ENCODE measurements around the gene SPG11.
"Not testable (repeated sequence)": the region's sequence is repeated elsewhere in the genome, so short reads cannot be mapped to it uniquely, and the experiment has no call there.

Gene SPG11

DNA sequence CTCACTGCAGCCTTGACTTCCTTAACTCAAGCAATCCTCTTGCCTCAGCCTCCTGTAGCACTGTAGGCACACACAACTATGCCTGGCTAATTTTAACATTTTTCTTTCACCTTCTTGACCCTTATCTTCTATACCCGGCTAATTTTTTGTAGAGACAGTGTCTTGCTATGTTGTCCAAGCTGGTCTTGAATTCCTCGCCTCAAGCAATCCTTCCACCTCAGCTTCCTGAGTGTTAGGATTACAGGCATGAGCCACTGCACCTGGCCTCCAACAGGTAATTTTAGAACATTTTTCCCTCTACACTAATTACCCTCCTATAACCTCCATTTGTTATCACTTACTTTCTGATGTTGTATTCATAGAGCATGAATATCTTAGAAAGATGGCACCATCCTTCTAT is 60.3 kb downstream of the SPG11 start:
- no peak for DNase-seq

DNA sequence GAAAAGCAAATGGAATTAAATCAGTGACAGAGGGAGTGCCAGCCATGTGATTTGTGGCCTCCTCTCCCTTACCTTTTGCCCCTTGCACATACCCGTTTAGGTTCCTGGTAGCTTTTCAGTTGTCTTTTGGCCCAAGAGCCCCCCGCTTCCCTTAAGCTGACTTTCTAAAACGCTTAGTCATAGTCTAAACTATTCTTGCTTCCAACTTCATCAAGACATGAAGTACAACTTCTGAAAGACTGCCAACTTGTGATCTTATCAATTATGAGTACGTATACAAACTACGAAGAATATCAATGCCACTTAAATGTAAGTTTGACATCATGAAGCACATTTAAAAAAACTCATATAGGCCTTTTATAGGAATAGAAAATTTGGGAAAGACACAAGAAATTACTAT is 64.6 kb downstream of the SPG11 start:
- DNase-seq = no peak

DNA sequence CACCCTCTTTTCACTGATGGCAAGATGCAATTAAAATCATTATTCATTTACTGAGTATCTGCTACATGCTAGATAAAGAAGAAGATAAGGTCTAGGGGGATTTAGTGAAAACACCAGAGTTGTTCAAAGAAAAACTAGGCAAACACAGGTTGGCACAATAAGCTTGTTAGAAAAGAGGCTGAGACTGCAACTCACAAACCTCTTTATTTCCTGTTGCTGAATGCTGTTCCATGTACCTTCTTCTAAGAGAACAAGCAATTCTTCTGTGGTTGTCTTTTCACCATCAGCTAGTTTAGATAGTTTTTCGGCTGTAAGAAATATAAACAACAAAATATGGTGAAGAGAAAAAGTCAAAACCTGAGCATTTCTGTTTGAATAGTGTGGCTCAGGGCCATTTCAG is 65.4 kb downstream of the SPG11 start:
- no peak for DNase-seq

DNA sequence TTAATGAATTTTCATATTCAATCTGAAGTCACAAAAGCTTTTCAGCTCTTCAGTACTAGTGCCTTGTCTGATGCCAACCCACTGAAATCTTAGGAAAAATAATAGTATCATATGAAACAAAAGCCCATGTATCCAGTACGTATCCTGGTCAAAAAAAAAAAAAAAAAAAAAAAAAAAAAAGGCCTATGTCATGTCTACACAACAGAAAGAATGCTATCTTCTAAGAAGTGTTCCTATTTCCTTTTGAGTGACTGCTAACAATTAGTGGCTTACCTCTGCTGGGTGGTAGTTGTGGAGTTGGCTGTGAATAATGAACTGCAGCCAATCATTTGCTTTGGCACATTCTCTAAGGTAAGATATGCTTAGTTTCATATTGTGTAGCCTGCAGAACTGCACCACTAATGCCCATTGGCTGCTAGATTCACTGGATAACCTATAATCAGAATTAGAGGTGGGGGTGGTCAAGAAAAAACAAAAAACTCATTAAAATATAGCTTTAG is 66.9 kb downstream of the SPG11 start:
- peak; percentile 38 for DNase-seq

DNA sequence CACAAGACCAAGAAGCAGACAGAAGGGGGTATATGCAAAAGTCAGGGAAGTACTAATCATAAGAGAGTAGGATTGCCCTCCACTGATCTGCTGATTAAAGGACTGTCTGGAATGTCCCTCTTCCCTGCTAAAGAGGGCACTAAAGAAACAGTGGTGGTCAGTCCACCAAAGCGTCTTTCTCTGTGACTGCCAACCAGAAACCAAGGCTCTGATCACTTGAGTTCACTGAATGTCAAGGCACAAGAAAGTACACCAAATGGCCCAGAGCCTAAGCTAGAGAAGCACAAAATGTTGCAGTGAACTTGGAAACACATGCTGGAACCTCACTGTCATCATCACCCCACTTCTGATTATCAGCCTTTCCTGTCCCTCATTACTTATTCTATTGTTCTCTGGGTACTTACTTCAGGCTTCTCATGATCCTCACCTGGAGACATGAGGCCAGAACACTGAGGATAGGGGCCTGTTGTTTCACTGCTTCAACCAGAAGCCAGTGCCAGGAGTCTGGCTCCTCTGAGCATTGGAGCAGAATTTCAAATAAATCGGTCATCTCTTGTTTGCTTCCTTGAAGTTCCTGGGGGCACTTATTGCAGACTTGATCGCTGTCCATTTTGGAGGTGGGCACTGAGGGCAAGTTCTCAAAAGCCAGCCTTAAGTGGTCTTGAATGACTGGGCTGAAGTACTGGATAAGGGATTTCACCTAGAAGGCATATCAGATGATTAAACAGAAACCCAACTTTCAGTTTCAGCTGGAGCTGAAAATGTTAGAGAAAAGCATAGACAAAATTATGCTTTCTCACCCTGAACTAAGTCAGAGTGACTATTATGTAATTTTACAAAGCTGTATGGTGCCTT is 67.6 kb downstream of the SPG11 start:
- peak; percentile 34 for DNase-seq

DNA sequence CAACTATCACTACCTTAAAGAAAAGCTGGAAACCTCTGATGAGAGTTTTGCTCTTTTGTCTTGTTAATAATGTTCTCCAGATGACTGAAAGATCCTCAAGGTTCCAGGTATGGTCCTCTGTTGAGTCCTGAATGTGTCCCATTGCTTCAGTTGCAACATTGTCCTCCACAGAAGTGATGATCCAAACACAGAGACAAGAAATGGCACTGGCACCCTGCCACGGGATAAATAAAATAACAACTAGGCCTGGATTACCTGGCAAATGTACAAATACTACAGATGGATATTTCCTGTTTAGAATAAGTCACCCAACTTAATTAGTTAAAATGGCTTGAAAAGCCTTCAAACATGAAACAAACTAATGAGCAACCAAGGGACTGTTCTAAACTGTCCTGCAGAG is 68.2 kb downstream of the SPG11 start:
- no peak for DNase-seq

DNA sequence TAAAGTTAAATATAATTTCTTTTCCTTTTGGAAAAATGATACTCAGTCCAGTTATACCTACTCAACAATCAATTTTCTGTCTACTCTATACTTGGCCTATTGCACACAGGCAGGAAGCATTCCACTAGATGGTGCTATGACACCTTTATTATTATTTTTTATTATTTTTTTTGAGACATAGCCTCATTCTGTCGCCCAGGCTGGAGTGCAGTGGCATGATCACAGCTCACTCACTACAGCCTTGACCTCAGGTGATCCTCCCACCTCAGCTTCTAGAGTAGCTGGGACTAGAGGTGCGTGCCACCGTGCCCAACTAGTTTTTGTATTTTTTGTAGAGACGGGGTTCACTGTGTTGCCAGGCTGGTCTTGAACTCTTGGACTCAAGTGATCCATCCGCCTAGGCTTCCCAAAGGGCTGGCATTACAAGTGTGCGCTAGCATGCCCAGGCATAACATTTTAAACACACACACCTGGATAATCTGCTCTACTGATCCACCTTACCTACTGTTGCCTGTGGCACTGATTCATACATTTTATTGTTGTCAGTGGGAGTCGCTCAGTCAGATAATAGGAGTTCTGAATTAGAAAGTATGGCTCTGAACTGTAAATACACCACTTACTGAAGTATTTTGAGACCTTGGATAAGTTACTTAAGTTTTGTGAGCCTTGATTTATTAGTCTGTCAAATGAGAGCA is 70.3 kb downstream of the SPG11 start:
- peak; percentile 55 for DNase-seq

DNA sequence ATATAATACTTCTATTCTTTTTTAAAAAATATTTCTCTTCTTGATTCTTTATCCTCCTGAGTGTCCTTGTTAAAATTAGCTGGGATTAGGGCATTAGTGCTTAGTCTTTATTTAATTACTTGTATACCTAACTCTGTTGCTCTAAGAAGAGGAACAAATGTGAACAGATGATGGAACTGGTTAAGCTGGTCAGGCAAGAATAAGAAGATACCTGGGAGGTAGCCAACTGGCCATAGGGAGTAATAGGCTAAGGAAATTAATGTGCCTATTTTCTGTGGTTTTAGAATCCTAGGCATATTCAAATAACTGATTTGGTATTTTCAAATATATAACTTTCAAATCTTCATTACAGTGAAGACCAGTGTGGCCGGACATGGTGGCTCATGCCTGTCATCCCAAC is 72.1 kb downstream of the SPG11 start:
- DNase-seq = no peak

DNA sequence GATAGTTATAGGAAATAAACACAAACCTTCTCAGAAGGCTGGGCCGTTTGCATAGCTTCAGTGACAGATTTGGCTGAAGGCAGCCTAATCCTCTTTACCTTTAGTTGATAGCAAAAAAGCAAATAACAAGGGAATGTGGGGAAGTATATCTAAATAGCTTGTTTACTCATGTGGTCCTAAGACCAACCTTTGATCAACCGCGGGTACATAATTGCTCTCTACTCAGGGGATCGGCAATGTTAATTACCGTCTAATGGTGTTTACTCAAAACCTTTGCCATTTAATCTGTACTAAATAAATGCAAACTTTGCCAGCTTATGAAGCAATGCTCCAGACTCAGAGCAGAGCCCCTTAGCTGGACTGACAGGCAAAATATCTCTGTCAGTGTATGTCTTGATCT is 74.9 kb downstream of the SPG11 start:
- no peak for DNase-seq

DNA sequence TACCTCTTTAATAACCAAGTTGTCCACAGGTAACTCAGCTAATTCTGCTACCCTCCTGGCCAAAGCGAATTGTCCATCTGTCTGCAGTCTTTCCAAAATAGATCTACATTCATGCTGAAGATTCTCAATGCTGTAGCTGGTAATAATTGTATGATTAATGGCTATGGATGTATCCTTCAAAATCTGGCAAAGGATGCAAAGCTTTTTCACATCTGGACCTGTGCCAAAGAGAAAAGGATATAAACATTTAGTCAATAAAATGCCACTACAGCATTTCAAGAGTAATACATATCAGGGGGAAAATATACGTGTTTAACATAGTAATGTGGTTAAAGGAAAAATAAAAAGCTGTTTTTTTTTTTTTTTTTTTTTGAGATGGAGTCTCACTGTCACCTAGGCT is 77.8 kb downstream of the SPG11 start:
- no peak for DNase-seq

DNA sequence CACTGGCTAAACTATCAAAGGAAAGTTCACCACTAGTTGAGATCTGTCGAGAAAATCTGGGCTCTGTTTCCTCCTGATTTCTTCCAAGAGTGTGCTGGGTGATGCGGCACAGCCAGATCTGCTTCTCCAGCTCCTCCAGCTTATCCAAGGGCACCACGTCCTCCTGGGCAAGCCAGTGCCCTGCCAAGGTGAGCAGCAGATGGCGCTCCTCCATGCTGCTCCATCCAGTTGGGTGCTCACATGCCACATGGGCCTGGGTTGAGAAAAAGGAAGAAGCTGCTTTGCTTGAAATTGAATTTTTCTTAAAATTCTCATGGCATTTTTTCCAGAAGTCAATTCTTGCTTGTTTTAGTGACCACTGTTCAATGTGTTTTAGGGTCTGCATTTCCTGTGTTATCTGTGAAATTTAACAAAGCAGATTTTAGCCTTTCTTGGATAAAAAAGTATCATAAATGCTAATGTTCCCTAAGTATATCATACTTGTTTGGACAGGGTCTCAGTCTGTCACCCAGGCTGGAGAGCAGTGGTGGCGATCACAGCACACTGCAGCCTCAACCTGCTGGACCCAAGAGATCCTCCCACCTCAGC is 79.2 kb downstream of the SPG11 start:
- DNase-seq = peak; percentile 72

DNA sequence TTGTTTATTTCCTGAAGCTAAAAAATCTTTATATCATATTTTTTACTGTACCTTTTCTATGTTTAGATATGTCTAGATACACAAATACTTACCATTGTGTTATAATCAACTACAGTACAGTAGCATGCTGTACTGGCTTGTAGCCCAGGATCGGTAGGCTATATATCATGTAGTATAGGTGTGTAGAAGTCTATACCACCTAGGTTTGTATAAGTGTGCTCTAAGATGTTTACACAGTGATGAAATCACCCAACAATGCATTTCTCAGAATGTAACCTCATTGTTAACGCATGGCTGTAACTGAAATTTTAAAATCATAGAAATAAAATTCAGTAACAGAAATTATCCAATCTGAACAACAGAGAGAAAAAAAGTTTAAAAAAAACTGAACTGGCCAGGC is 83.4 kb downstream of the SPG11 start:
- DNase-seq = no peak

DNA sequence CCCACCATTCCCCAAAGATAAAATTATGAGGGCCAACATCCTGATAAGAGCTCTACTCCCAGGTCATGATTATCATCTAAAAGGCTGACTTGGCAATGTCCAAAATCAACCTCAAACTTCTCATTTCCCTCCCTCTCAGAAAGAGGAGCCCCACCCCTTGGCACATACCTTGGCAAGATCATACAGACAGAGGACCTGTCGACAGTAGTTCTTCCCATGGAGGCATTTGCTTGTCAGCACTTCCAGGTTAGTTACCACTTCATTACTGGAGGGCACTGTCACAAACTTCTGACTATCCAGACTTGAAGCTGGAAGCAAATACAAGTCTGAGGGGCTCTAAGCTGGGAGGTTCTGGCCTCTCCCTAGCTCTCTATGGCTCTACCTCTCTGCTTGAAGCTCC is 88.7 kb downstream of the SPG11 start:
- no peak for DNase-seq

DNA sequence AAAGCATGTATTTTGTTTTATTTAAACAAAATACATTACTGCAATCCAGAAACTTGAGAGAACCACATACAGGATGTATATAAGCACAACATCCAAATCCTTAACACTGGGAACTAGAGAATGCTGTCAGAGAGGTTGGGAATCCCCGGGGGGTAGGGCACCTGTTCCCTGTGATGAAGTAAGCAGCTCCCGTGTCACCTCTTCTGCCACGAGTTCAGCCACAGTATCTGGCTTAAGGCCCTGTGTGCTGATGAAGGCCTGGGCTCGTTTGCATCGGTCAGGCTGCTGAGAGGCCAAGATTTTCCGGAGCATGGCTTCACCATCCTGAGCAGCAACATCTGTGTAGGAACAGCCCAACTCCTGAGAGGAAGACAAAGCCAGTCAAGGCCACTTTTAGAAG is 90.1 kb downstream of the SPG11 start:
- no peak for DNase-seq

DNA sequence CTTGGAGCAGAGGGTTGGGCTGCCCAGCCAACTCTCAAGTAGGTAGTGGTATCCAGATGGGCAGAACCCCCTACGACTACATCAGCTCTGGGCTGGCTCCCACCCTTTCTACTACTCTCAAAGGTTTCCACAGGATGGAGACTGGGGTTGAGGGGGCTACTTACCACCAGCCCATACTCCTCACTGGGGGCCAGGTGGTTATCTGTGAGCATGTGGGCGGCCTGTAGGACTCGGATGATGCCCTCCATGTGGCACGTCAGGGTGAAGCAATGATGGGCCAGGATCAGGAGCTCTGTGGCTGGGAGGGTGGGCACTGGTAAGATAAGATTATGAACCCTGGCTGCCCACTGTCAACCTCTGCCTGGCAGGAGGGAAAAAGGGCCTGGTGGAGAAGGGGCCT is 93.1 kb downstream of the SPG11 start:
- DNase-seq = no peak

DNA sequence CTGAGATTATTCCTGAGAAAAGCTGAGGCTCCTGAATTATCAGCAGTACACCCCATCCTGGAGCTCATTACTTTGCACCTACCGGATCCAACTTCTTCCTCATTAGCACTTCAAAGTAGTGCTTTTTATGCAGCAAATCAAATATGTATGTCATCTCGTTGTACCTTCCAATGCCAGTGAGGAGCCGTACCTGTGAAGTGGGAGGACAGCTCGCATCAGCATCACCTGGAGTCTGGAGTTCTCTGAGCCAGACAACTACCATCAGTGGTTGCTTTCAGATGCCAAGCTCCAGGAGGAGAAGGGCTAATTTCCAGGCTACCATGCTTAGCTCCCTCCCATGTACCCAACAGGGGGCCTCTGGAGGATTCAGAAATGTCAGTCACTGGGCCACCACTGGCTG is 94.1 kb downstream of the SPG11 start:
- DNase-seq = no peak

DNA sequence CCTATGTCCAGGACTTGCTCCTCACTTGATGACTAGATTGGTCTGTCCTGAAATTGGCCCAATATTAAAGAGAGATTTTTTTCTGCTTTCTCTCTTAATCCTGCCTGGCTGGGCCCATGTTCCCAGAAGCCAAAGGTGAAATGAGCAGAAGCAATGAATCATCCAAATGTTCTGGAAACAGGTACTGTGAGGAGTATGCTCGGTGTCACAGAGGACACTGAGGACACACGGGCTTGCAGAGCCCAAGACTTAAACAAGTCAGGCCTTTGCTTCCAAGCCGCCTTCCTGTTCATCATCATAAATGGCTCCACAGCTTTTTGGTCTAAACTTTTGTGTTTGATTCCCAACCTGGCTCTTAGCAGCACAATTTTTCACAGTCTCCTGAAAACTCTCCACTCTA is 95.1 kb downstream of the SPG11 start:
- DNase-seq = no peak

DNA sequence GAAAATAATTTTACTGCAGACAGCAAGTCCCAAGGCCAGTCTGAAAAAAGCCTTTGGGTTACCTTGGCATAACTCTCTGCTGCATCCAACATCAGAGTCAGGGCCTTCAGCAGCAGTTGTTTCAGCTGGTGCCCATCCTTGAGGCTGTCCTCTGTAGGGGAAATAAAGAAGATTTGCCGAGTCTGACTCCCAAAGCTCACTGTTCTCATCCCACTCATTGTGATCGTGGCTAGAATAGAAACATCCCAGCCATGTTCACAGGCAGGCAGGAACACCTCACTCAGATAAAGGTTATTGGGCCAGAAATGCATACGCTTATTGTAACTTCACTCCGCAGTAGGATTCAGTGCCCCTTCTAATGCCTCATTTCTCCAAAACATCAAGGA is 97.3 kb downstream of the SPG11 start:
- DNase-seq = no peak

DNA sequence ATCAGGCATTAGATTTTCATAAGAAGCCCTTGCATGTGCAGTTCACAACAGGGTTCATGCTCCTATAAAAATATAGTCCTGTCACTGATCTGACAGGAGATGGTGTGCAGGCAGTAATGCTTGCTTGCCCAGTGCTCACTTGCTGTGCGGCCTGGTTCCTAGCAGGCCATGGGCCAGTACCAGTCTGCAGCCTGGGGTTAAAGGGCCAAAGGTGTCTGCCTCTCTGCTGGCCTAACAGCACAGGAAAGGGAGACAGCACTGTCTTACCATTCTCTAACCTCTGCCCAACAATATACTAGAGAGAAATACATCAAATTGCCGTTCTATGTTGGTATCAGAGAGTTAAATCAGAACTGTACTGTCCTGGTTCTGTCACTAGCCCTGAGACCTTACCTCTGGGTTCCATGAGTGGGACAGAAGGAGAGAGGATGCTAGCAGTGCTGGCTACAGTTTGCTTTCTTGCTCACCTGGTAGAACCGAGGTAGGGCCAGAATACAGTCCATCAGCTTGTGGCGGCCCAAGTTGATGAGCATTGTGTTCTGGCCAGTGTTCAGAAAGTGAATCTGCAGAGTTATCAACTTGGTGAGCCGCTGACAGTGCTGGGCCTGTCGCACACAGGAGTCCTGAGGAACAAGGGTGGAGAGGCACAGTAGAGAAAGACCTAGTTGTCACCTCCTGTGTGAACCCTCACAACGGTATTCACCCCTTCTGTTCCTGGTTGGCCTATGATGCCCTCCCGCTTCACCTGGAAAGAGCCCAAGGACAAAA is 97.9 kb downstream of the SPG11 start:
- no peak for DNase-seq

DNA sequence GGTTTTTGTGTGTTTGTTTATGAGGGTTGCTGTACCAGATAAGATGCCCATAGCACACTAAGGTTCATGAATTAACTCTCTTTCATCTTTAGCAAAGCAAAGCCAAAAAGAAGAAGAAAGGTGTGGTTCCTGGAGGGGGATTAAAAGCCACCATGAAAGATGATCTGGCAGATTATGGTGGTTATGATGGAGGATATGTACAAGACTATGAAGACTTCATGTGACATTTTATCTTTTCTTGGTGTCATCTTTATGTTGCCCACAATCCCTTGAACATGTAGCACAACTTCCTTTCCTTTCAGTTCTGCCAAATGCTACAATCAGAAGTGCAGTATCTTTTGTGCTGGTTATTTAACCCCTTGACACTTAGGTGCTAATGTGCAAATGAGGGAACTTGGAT is 102.5 kb downstream of the SPG11 start:
- not testable (repeated sequence) for DNase-seq

DNA sequence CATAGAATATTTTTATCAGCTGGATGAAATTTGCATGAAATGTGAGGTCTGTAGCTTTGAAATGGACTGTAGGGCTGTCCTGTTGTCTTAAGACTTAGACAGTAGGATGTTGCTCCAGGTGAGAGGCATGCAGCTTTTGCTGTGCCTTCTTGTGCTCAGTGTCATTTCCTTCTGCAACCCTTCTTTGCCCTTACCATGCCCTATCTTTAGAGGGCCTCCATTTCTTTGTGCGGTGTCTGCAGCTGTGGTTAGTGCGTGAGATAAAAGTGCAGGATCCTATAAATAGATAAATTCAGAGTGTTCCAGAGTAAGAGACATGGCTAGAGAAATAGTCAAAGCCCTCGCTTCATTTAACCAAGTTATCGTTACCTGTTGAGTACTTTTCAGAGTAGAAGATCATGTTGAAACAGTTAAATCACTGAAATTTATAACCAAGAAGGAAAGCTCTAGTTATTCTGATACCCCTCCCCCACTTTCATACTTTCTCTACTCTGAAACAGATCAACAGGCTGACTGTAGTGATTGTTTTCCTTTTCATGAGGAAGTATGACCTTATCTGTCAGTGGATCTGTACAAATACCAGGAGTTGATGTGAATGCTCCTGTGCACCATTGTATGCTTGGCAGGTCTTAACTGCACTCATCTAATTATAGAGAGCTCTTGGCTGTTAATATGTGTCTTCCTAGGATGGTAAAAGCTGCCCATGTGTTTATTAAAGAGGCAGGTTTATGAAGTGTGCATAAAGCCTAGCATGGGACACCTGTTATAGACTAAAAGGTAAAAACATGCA is 108.3 kb downstream of the SPG11 start:
- no peak for DNase-seq

DNA sequence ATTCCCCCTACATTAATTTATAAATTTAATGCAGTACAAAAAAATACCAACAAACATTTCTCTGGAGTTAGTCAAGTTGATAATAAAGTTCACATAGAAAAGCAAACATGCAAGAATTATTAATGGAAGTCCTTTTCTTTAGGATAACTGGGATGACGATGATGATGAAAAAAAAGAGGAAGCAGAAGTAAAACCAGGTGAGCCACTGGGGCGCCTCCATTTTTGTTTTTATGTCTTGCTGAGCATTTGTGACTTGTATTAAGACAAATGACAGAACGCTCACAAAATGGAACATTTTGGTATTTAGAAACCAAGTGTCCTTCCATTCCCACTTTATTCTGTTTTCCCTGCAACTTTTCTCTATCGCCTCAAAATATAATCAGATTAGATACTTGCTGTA is 112.7 kb downstream of the SPG11 start:
- DNase-seq = no peak
